Mucosa of descending colon (tissue), 3 donors: ENCODE results near the gene MAB21L4. TPM values are rescaled to one million over a fixed set of nuclear protein-coding genes. Genes with fewer than 3 reads are reported as not detected.

Experiments
- ATAC-seq: fragments of 200-7000 bp; cut with Tn5 transposase; one replicate; pipeline ENCODE4 v1.9.1; 2020; ENCODE audit warnings: mild to moderate bottlenecking, moderate library complexity
- DNase-seq, 3 donors: peaks; one replicate each; pipeline ENCODE4 v3.0.0-alpha.2; 2020
- H3K36me3 ChIP-seq: fragments of 200-600 bp; one replicate; pipeline ENCODE4 v1.8.0; 2021; ENCODE audit warnings: low read depth, mild to moderate bottlenecking
- H3K4me1 ChIP-seq: fragments of 200-600 bp; one replicate; pipeline ENCODE4 v1.8.0; 2021; ENCODE audit warnings: low read depth, mild to moderate bottlenecking
- H3K4me3 ChIP-seq: fragments of 200-600 bp; one replicate; pipeline ENCODE4 v1.8.0; 2021; ENCODE audit warnings: mild to moderate bottlenecking
- H3K9me3 ChIP-seq: fragments of 200-600 bp; one replicate; pipeline ENCODE4 v1.8.0; 2021; ENCODE audit warnings: mild to moderate bottlenecking
- intact Hi-C, 2 donors: fragments of 100-400 bp; cut with DNase I in 1 of 2; cut with micrococcal nuclease in 1 of 2; formaldehyde crosslinking; loops; one replicate each; pipeline versions ENCODE4 v1.11.0 to v1.11.1; 2022; cut with DNase I, micrococcal nuclease
- total RNA-seq, 3 donors: library from RNA; stranded (reverse); fragmentation: NEBNext Ultra II Directional in 2 of 3; extraction: Animal tissue kit (Norgen Biotek cat#: 25700) in 2 of 3; gene quantifications; one replicate each; pipeline versions ENCODE4 v1.2.1 to v1.2.4, GENCODE V29; 2021 to 2023
- TF ChIP-seq, protein P1 (sequence below): fragments of 200-600 bp; IDR thresholded peaks from one replicate; pipeline ENCODE4 v1.8.0; 2022; ENCODE audit warnings: antibody characterized with exemption, mild to moderate bottlenecking
- donor health status: DM: no; HTN: no; CAD: no; lungs with moderate emphysema.
- donor health status: DM: no; HTN: no; CAD: no.
- donor health status: DM: no; HTN: yes; CAD: no.

Gene MAB21L4
- total RNA-seq, 3 donors from 2014 or later: 3.3 to 13.2 (median 8.1) TPM

DNA sequence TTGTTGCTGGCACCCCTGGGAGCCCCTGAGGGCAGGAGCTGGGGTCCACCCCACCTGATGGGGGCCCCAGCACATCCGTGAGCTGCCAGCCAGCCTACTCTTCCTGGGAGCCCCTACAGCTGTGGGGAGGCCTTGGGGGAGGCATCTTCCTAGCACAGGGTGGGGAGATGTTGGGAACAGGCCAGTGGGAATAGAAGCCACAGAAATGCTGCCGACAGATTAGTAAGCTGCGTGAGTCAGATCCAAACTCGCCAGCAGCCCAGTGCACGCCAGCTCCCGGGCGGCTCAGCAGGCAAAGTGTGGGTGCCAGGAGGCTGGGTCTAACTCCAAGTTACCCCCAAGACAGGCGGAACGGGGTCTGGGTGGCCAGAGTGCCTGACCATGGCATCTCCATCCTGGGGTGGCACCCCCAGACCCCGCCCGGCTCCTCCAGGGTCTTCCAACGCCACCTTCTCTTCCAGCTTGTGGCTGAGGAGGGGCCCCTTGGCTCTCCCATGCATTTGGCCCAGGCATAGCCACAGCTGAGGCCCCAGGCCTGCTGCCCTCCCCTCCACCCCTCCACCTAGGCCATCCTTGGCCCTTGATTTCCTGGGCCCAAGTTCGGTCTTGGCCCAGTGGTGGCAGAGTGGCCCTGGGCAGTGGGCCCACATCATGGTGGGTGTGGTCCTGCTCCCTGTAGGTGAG, 25.5 kb upstream of the MAB21L4 start:
- peak; percentile 50 for ATAC-seq
- no peaks in the 10 kb centered on the region for H3K9me3 ChIP-seq
- intact Hi-C loops: no loop called here
- H3K4me1 ChIP-seq: no peaks in the 10 kb centered on the region
- peak; percentile 34 to 72 (median 34) for DNase-seq
- TF ChIP-seq, protein P1, sequence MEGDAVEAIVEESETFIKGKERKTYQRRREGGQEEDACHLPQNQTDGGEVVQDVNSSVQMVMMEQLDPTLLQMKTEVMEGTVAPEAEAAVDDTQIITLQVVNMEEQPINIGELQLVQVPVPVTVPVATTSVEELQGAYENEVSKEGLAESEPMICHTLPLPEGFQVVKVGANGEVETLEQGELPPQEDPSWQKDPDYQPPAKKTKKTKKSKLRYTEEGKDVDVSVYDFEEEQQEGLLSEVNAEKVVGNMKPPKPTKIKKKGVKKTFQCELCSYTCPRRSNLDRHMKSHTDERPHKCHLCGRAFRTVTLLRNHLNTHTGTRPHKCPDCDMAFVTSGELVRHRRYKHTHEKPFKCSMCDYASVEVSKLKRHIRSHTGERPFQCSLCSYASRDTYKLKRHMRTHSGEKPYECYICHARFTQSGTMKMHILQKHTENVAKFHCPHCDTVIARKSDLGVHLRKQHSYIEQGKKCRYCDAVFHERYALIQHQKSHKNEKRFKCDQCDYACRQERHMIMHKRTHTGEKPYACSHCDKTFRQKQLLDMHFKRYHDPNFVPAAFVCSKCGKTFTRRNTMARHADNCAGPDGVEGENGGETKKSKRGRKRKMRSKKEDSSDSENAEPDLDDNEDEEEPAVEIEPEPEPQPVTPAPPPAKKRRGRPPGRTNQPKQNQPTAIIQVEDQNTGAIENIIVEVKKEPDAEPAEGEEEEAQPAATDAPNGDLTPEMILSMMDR: no peak
- no peak overlapping the region for H3K4me3 ChIP-seq
- H3K36me3 ChIP-seq: no peaks in the 10 kb centered on the region

DNA sequence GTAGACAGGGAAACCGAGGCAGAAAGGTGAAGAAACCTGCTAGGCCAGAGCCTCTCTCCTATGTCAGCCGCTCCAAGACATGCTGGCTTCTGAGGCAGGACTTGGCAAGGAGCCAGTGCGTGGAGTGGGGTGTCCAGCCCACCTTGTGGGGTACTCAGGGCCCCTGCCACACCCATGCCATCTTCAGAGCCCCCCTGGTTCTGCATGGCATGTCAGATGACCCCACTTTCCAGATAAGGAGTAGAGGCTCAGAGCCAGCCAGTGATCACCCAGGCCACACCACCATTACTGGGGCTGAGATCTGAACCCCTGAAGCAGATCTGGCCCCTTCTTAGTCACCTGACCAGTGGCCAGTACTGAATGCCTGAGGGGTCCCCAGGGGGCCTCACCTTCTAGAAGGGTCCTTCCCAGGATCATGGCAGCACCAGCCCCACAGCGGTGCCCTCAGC, 24.9 kb upstream of the MAB21L4 start:
- ATAC-seq: no peak
- intact Hi-C loops: no loop called here
- TF ChIP-seq, protein P1: no peak
- DNase-seq: peak in 2 of 3 donors; percentile 0 to 46
- Histone ChIP-seq H3K4me1 (no peaks in the 10 kb centered on the region), H3K36me3 (no peaks in the 10 kb centered on the region), H3K4me3 (no peak overlapping the region), H3K9me3 (no peaks in the 10 kb centered on the region)

DNA sequence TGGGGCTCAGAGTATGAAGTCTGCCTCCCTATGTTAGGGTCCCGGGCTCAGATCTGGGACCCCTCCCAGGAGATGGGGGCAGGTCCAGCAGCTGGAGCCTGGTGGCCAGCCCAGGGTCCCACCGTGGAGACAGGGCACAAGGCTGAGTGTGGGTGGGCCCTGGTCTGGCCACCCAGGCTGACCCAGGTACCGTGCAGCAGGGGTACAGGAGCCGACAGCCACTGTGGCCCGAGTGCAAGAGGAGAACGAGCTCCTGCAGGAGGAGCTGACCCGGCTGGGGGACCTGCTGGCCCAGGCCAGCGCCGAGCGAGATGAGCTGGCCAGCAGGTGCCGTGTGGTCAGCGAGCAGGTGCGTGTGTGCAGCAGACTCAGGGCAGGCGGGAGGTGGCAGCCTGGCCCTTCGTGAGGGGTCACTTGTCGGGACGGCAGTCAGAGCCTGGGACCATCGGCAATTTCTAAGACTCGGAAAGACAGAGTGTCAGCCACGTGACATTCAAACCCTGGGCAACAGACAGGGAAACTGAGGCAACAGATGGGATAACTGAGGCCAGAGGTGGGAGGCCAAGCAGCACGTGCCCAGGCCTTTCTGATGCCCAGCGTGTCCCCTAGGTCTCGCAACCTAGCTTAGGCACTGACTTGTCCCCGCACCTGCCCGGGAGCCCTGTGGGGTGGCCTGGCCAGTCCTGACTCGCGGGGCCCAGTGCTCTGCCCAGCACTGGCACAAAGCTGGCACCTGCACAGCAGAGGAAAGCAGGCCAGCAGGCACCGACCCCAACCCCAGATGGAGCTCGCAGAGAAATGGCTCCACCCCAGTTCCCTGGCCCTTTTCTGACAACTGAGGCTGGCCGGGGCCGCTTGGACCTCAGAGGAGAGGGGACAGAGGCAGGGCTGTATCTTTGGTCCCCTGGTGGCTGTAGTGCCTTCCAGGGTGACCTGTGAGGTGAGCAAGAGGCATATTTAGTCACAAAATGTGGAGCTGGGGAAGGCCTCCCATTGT, 24.1 kb upstream of the MAB21L4 start:
- H3K9me3 ChIP-seq: no peaks in the 10 kb centered on the region
- DNase-seq (peak in 1 of 3 donors; percentile 34), ATAC-seq (no peak)
- TF ChIP-seq, protein P1: no peak
- H3K4me1 ChIP-seq: no peaks in the 10 kb centered on the region
- H3K36me3 ChIP-seq: no peaks in the 10 kb centered on the region
- H3K4me3 ChIP-seq: no peak overlapping the region
- intact Hi-C loops: no loop called here

DNA sequence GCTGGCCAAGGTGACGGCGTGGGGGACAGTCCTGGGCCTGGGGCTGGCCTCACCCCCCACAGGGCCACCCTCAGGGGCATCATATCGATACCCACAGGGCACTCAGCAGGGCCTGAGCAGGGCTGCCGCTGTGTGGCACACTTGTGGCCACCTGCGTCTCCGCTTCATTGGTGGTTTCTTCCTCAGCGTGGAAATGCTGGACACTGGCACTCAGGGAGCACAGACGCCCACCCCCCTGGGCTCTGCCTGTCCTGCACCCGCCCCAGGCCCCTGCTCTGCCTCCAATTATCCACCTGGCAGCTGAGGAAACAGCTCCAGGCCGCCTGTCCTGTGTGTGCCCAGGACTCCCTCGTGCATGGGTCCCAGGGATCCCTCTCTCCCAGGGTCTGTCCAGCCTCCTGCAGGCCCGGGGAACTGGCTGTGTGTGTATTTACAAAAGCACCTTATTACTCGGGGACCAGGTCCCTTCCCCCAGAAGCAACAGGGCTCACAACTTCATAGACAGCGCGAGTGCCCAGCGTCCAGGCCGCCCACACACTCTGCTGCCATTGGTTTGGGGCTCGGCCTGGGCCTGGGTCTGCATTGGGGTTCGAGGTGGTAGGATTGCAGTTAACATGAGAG, 23.3 kb upstream of the MAB21L4 start:
- TF ChIP-seq, protein P1: no peak
- Histone ChIP-seq H3K4me1 (peaks cover 5% of the 10 kb centered on the region), H3K4me3 (no peak overlapping the region), H3K36me3 (no peaks in the 10 kb centered on the region), H3K9me3 (no peaks in the 10 kb centered on the region)
- DNase-seq (peak in 2 of 3 donors; percentile 1 to 34), ATAC-seq (no peak)
- intact Hi-C loops: no loop called here

DNA sequence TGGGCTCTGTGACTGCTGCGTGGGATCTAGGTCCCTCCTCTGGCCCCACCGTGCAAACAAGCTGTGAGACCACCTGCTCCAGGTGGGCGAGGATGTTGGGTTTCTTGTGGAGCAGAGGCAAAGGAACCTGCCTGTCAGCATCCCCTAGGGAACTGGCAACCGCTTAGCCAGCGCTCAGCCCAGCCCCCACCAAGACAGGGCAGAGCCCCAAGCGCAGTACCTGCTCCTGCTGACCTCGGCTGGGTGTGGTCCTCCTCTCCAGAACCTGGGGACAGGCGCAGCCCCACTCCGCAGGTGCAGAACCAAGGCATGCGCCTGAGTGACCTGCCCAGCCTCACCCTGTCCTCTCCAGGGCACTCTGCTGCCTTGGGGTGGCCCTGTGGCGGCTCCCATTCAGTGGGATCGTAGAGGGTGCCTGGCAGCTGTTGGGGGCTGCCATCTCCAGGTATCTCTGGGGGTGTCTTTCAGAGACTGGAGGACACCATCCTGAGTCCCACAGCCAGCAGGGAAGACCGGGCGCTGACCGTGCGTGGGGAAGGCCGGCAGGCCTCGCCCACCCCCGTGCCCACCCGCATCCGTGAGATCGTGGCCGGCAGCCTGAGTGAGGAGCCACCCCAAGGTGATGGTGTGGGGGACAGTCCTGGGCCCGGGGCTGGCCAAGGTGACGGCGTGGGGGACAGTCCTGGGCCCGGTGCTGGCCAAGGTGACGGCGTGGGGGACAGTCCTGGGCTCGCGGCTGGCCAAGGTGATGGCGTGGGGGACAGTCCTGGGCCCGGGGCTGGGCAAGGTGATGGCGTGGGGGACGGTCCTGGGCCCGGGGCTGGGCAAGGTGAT, 22.5 kb upstream of the MAB21L4 start:
- intact Hi-C loops: no loop called here
- Histone ChIP-seq H3K36me3 (no peaks in the 10 kb centered on the region), H3K9me3 (no peaks in the 10 kb centered on the region), H3K4me1 (peaks cover 6% of the 10 kb centered on the region), H3K4me3 (no peak overlapping the region)
- ATAC-seq (no peak), DNase-seq (peak; percentile 2 to 44 (median 21))
- TF ChIP-seq, protein P1: no peak
